Ishikawa (cell line): Measurements from ENCODE around the gene PRTN3.

Experiments
- CREB1 ChIP-seq: IDR thresholded peaks from 2 replicates; pipeline ENCODE4 v1.6.1; 2012; ENCODE audit warnings: low read depth
- EGR1 ChIP-seq: IDR thresholded peaks from 2 replicates; pipeline ENCODE4 v1.6.1; 2012
- EP300 ChIP-seq: IDR thresholded peaks from 2 replicates; pipeline ENCODE4 v1.6.1; 2012; ENCODE audit warnings: borderline replicate concordance
- FOXM1 ChIP-seq: IDR thresholded peaks from 2 replicates; pipeline ENCODE4 v1.6.1; 2012; ENCODE audit warnings: low read depth, borderline replicate concordance
- RAD21 ChIP-seq: IDR thresholded peaks from 2 replicates; pipeline ENCODE4 v1.6.1; 2012; ENCODE audit warnings: low read depth
- TAF1 ChIP-seq: IDR thresholded peaks from 2 replicates; pipeline ENCODE4 v1.6.1; 2012; ENCODE audit warnings: low read depth, mild to moderate bottlenecking
- TCF12 ChIP-seq: IDR thresholded peaks from 2 replicates; pipeline ENCODE4 v1.6.1; 2012; ENCODE audit warnings: low read depth
- TEAD4 ChIP-seq: IDR thresholded peaks from 2 replicates; pipeline ENCODE4 v1.6.1; 2012
- YY1 ChIP-seq: IDR thresholded peaks from 2 replicates; pipeline ENCODE4 v1.6.1; 2012; ENCODE audit warnings: low read depth
- ZBTB7A ChIP-seq: IDR thresholded peaks from 2 replicates; pipeline ENCODE4 v1.6.1; 2012; ENCODE audit warnings: low read depth
- TF ChIP-seq, protein P1 (sequence below): IDR thresholded peaks from 2 replicates; pipeline ENCODE4 v1.6.1; 2012; ENCODE audit warnings: low read depth, mild to moderate bottlenecking
- TF ChIP-seq, protein P2 (sequence below): IDR thresholded peaks from 2 replicates; pipeline ENCODE4 v1.6.1; 2012
- TF ChIP-seq, protein P3 (sequence below): IDR thresholded peaks from 2 replicates; pipeline ENCODE4 v1.6.1; 2012

DNA sequence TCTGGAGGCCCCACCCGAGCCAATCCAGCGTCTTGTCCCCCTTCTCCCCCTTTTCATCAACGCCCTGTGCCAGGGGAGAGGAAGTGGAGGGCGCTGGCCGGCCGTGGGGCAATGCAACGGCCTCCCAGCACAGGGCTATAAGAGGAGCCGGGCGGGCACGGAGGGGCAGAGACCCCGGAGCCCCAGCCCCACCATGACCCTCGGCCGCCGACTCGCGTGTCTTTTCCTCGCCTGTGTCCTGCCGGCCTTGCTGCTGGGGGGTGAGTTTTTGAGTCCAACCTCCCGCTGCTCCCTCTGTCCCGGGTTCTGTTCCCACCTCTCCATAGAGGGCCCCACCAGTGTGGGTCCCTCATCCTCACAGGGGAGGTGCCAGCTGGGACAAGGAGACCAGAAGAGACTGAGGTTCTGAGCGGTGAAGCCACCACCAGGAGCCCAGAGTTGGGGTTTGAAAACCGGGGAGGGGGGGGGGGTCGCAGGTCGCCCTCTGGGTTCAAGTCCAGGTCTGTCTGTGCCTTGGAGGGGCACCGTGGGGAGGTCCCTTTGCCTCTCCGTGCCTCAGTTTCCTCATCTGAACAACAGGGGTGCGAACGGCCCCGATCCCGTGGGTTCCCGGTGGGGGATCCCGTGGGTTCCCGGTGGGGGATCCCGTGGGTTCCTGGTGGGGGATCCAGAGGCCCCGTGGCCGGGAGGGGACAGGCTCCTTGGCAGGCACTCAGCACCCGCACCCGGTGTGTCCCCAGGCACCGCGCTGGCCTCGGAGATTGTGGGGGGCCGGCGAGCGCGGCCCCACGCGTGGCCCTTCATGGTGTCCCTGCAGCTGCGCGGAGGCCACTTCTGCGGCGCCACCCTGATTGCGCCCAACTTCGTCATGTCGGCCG lies 11.6 kb downstream of the PRTN3 start, which contains the start of gene ELANE:
- TF ChIP-seq TAF1 (no peak), YY1 (no peak), EGR1 (no peak), FOXM1 (no peak), CREB1 (no peak), TCF12 (no peak), EP300 (no peak), RAD21 (no peak), TEAD4 (no peak), ZBTB7A (peak; percentile 65; the same call in 1 of the 2 replicates)
- TF ChIP-seq, protein P1, sequence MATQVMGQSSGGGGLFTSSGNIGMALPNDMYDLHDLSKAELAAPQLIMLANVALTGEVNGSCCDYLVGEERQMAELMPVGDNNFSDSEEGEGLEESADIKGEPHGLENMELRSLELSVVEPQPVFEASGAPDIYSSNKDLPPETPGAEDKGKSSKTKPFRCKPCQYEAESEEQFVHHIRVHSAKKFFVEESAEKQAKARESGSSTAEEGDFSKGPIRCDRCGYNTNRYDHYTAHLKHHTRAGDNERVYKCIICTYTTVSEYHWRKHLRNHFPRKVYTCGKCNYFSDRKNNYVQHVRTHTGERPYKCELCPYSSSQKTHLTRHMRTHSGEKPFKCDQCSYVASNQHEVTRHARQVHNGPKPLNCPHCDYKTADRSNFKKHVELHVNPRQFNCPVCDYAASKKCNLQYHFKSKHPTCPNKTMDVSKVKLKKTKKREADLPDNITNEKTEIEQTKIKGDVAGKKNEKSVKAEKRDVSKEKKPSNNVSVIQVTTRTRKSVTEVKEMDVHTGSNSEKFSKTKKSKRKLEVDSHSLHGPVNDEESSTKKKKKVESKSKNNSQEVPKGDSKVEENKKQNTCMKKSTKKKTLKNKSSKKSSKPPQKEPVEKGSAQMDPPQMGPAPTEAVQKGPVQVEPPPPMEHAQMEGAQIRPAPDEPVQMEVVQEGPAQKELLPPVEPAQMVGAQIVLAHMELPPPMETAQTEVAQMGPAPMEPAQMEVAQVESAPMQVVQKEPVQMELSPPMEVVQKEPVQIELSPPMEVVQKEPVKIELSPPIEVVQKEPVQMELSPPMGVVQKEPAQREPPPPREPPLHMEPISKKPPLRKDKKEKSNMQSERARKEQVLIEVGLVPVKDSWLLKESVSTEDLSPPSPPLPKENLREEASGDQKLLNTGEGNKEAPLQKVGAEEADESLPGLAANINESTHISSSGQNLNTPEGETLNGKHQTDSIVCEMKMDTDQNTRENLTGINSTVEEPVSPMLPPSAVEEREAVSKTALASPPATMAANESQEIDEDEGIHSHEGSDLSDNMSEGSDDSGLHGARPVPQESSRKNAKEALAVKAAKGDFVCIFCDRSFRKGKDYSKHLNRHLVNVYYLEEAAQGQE: no peak
- TF ChIP-seq, protein P2, sequence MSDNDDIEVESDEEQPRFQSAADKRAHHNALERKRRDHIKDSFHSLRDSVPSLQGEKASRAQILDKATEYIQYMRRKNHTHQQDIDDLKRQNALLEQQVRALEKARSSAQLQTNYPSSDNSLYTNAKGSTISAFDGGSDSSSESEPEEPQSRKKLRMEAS: no peak
- TF ChIP-seq, protein P3, sequence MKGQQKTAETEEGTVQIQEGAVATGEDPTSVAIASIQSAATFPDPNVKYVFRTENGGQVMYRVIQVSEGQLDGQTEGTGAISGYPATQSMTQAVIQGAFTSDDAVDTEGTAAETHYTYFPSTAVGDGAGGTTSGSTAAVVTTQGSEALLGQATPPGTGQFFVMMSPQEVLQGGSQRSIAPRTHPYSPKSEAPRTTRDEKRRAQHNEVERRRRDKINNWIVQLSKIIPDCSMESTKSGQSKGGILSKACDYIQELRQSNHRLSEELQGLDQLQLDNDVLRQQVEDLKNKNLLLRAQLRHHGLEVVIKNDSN: no peak
